HL-60/S4 treated with phorbol 12-myristate 13-acetate at 8.2 ng/mL for 4 days and 3 days (cell line): ENCODE data around the gene POLA2.

ENCODE experiments used
- in situ Hi-C: fragments of 300-500 bp; cut with MboI; formaldehyde crosslinking; loops from 2 replicates; pipeline ENCODE4 v1.15.0; 2022; ENCODE audit warnings: low sequenced_read_pairs

The POLA2 gene

GRCh38 chr11:65304613-65305012, 42.9 kb downstream of the POLA2 start:
- in situ Hi-C loops = no loop called here

- in situ Hi-C loops = no loop called here
Measured at GRCh38 chr11:65305501-65306268, 43.9 kb downstream of the POLA2 start.

GRCh38 chr11:65307298-65308229, 45.8 kb downstream of the POLA2 start:
- in situ Hi-C loops = no loop called here

- in situ Hi-C loops = no loop called here
Measured at GRCh38 chr11:65308281-65308891, 46.6 kb downstream of the POLA2 start.

- in situ Hi-C loops = no loop called here
Measured at GRCh38 chr11:65309006-65309405, 47.2 kb downstream of the POLA2 start.

- in situ Hi-C loops = no loop called here
Measured at GRCh38 chr11:65310215-65310614, 48.5 kb downstream of the POLA2 start.

- in situ Hi-C loops = no loop called here
Measured at GRCh38 chr11:65310736-65311135, 49.0 kb downstream of the POLA2 start.

- in situ Hi-C loops = no loop called here
Measured at GRCh38 chr11:65311170-65311678, 49.5 kb downstream of the POLA2 start.

- in situ Hi-C loops = no loop called here
Measured at GRCh38 chr11:65314501-65315203, 52.9 kb downstream of the POLA2 start, which contains the start of gene CDC42EP2. Gene CDC42EP2, plus strand, starts transcription at chr11:65314866. Its CDS starts 6,033 bp downstream, at chr11:65320899.

- in situ Hi-C loops = no loop called here
Measured at GRCh38 chr11:65315204-65315865, 53.6 kb downstream of the POLA2 start.

- in situ Hi-C loops = no loop called here
Measured at GRCh38 chr11:65315866-65316226, 54.1 kb downstream of the POLA2 start.

- in situ Hi-C loops = no loop called here
Measured at GRCh38 chr11:65316227-65317024, 54.7 kb downstream of the POLA2 start.

GRCh38 chr11:65317025-65317786, 55.4 kb downstream of the POLA2 start:
- in situ Hi-C loops = no loop called here

- in situ Hi-C loops = loop anchor here (10.0 kb wide), 1 partner anchor 46 kb away; no protein-coding TSS in a partner anchor
Measured at GRCh38 chr11:65320386-65321075, 58.8 kb downstream of the POLA2 start.

GRCh38 chr11:65321076-65321475, 59.3 kb downstream of the POLA2 start:
- in situ Hi-C loops = loop anchor here (10.0 kb wide), 1 partner anchor 46 kb away; no protein-coding TSS in a partner anchor

- in situ Hi-C loops = loop anchor here (10.0 kb wide), 1 partner anchor 47 kb away; no protein-coding TSS in a partner anchor
Measured at GRCh38 chr11:65321828-65322485, 60.2 kb downstream of the POLA2 start.

GRCh38 chr11:65323813-65324212, 62.1 kb downstream of the POLA2 start:
- in situ Hi-C loops = loop anchor here (10.0 kb wide), 1 partner anchor 49 kb away; no protein-coding TSS in a partner anchor
